ENCODE results near the gene PTPRF. TPM values are rescaled to one million over a fixed set of nuclear protein-coding genes. Genes with fewer than 3 reads are reported as not detected.

PTPRF gene
- total RNA-seq, 2 experiments from 2014 or later, result 3.8 to 4.5 TPM

DNA sequence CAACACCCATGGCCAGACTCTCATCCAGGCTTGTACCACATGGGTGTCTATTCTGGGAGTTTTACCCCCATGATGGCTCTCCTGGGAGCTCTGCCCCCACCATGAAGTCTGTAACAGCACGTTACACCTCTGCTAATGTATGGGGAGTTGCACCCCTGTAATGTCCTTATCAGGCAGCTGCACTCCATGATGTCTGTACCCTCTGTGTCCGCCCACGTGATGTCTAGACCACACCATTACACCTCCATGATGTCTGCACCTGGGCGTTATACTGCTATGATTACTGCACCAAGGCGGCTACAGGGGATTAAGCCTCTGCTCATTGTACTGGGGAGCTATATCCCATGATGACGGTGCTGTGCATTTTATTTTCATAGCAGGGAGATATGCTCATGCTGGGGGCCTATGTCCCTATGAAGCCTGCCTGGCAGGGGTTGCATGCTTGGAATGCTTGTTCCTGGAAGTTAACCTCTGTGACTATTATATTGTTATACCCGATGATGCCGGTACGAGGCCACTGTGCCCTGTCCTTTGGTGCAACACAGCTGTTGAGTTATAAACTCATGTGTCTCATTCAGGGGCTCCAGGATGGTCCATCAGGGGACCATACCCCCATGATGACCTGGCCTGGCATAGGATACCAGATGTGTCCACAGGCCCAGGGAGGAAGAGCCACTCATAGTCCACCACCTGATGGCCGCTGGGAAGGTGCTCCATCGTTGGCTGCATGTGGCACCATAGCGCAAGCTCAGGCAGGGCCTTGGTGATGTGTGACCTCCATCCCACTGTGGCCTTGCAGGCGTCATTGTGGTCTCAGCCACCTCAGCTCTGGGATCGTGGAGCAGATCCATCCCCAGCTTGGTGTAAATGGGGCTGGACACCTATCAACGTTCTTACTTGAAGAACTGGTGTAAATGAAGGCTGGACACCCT, 12.1 kb downstream of the PTPRF start:
- no peaks in the 10 kb centered on the region for H3K27me3 Mint-ChIP-seq
- no peak overlapping the region for H3K27ac Mint-ChIP-seq
- POLR2A ChIA-PET, result no interaction called here
- TF ChIP-seq, protein P1, sequence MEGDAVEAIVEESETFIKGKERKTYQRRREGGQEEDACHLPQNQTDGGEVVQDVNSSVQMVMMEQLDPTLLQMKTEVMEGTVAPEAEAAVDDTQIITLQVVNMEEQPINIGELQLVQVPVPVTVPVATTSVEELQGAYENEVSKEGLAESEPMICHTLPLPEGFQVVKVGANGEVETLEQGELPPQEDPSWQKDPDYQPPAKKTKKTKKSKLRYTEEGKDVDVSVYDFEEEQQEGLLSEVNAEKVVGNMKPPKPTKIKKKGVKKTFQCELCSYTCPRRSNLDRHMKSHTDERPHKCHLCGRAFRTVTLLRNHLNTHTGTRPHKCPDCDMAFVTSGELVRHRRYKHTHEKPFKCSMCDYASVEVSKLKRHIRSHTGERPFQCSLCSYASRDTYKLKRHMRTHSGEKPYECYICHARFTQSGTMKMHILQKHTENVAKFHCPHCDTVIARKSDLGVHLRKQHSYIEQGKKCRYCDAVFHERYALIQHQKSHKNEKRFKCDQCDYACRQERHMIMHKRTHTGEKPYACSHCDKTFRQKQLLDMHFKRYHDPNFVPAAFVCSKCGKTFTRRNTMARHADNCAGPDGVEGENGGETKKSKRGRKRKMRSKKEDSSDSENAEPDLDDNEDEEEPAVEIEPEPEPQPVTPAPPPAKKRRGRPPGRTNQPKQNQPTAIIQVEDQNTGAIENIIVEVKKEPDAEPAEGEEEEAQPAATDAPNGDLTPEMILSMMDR (IDR thresholded peaks at IDR 0.05), result no peak
- CTCF ChIA-PET, result interaction anchor here (1.0 to 1.7 kb wide), 3 partner anchors 13 to 392 kb away, joined by 3 to 6 read pairs (median 3); no protein-coding TSS in a partner anchor
- DNase-seq (no peak), ATAC-seq (no peak)
- H3K9me3 Mint-ChIP-seq, result no peaks in the 10 kb centered on the region
- peaks cover 10% of the 10 kb centered on the region for H3K4me1 Mint-ChIP-seq (ENCODE audit: low read depth)
- intact Hi-C loops (cut with micrococcal nuclease), result no loop called here
- no peak overlapping the region for H3K4me3 Mint-ChIP-seq
- no peaks in the 10 kb centered on the region for H3K36me3 Mint-ChIP-seq (ENCODE audit: low read depth)

DNA sequence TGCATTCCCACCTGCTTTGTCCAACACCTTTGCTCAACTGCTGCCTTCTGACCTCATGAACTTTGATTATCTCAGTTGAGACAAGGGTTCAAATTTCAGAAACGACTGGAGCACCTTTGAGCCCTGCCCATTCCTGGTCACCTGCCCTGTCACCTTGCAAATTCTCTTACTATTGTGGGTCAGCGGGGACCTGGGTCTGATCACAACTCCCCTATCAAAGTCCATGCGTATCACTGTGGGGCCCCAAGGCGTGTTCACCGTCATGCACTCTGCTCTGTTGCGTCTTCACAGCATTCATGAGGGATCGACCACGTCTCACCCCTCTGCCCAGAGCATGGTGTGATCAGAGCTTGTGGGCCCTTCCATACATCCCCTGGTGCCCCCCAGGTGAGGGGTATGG, 12.9 kb downstream of the PTPRF start:
- TF ChIP-seq, protein P1 (IDR thresholded peaks at IDR 0.05), result no peak
- ATAC-seq (no peak), DNase-seq (no peak)
- H3K36me3 Mint-ChIP-seq (ENCODE audit: low read depth), result no peaks in the 10 kb centered on the region
- CTCF ChIA-PET, result interaction anchor here (1.5 kb wide), 1 partner anchor 9 kb away, joined by 3 read pairs; no protein-coding TSS in a partner anchor
- H3K9me3 Mint-ChIP-seq, result no peaks in the 10 kb centered on the region
- H3K27ac Mint-ChIP-seq, result no peak overlapping the region
- intact Hi-C loops (cut with micrococcal nuclease), result no loop called here
- POLR2A ChIA-PET, result no interaction called here
- no peak overlapping the region for H3K4me3 Mint-ChIP-seq
- H3K27me3 Mint-ChIP-seq, result no peaks in the 10 kb centered on the region
- H3K4me1 Mint-ChIP-seq (ENCODE audit: low read depth), result peaks cover 10% of the 10 kb centered on the region

DNA sequence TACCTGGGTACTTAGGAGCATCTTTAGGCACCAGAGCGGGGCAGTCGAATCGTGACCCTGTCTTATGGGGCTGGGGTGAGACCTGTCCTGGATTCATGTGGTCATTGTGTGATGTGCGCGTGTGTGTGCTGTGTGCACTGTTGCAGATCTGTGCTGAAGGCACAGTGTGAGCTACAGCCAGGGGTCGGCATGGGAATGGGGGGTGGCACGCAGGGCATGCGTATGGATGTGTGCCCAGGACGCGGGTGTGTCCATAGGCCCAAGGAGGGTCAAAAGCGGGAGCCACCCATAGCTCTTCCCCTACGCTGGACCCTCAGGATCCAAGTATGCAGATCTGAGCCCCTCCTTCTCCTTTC, 14.6 kb downstream of the PTPRF start:
- Mint-ChIP-seq H3K4me3 (no peak overlapping the region), H3K4me1 (ENCODE audit: low read depth) (peaks cover under 1% of the 10 kb centered on the region), H3K9me3 (no peaks in the 10 kb centered on the region), H3K27ac (no peak overlapping the region), H3K27me3 (peaks cover 2% of the 10 kb centered on the region), H3K36me3 (ENCODE audit: low read depth) (no peaks in the 10 kb centered on the region)
- TF ChIP-seq, protein P1 (IDR thresholded peaks at IDR 0.05), result no peak
- ChIA-PET POLR2A (interaction anchor here (0.6 kb wide), 1 partner anchor 23 kb away, joined by 3 read pairs; no protein-coding TSS in a partner anchor), CTCF (interaction anchor here (1.3 kb wide), 1 partner anchor 16 kb away, joined by 4 read pairs; no protein-coding TSS in a partner anchor)
- DNase-seq, result no peak
- no peak for ATAC-seq
- intact Hi-C loops (cut with micrococcal nuclease), result no loop called here

DNA sequence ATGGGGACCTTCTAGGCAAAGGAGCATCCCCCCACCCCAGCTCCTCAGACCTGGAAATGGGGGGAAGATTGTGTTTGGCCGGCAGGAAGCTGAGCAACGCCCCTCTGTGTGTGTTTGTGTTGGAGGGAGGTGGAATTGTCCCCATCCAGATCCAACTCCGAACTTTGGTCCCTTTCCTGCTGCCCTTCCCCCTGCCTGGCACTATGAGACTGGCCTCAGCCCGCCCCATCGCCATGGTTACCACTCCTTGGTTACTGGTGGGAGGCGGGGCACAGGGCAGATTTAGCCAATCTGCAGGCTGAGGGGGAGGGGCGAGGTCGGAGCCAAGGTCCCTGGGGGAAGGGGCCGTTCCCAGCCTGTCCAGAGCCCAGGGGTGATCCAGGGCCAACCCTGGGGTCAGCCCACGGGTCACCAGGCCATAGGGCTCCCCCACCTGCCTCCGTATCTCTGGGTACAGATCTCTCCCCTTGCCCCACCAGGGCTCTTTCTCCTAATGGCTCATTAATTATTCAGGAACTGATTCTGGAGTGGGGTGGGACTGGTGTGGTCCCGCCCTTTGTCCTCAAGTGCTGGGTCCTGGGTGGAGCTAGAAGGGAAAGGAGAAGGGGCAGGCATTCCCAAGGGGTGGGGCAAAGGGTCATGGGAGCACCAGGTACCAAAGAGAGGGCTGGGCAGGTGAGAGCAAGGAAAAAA, 15.2 kb downstream of the PTPRF start:
- no peak overlapping the region for H3K27ac Mint-ChIP-seq
- TF ChIP-seq, protein P1 (IDR thresholded peaks at IDR 0.05), result no peak
- intact Hi-C loops (cut with micrococcal nuclease), result no loop called here
- CTCF ChIA-PET, result interaction anchor here (1.3 kb wide), 1 partner anchor 16 kb away, joined by 4 read pairs; no protein-coding TSS in a partner anchor
- no peak for ATAC-seq
- H3K27me3 Mint-ChIP-seq, result peaks cover 7% of the 10 kb centered on the region
- no peak overlapping the region for H3K4me3 Mint-ChIP-seq
- peaks cover 3% of the 10 kb centered on the region for H3K4me1 Mint-ChIP-seq (ENCODE audit: low read depth)
- DNase-seq, result no peak
- no peaks in the 10 kb centered on the region for H3K9me3 Mint-ChIP-seq
- no peaks in the 10 kb centered on the region for H3K36me3 Mint-ChIP-seq (ENCODE audit: low read depth)
- POLR2A ChIA-PET, result interaction anchor here (0.6 kb wide), 1 partner anchor 23 kb away, joined by 3 read pairs; no protein-coding TSS in a partner anchor
